Measurements from ENCODE around the gene RASGRP4.

Gene RASGRP4

GRCh38 chr19:38402967-38403674 is 22.9 kb downstream of the RASGRP4 start, which contains the start of gene FAM98C:
TSS of gene FAM98C (plus strand) at chr19:38403093. CDS start at chr19:38403154, 61 bp downstream.
- peak within 1 kb of the TSS; percentile 75 for H3K27ac ChIP-seq
- TF ChIP-seq CTCF (IDR thresholded peaks at IDR 0.05) = peak; percentile 93
- no peak for TF ChIP-seq ZFX (IDR thresholded peaks at IDR 0.05; ENCODE audit: borderline replicate concordance)

- no peak for TF ChIP-seq CTCF (IDR thresholded peaks at IDR 0.05)
- TF ChIP-seq ZFX (IDR thresholded peaks at IDR 0.05; ENCODE audit: borderline replicate concordance) = no peak
- H3K27ac ChIP-seq = peak overlapping the region; percentile 75
Observed at GRCh38 chr19:38402623-38402966, 23.4 kb downstream of the RASGRP4 start.

- no peak for TF ChIP-seq ZFX (IDR thresholded peaks at IDR 0.05; ENCODE audit: borderline replicate concordance)
- TF ChIP-seq CTCF (IDR thresholded peaks at IDR 0.05) = no peak
- H3K27ac ChIP-seq = peak overlapping the region; percentile 75
Observed at GRCh38 chr19:38401148-38401547, 24.9 kb downstream of the RASGRP4 start.

GRCh38 chr19:38400361-38400760 is 25.7 kb downstream of the RASGRP4 start:
- TF ChIP-seq CTCF (IDR thresholded peaks at IDR 0.05) (no peak), ZFX (IDR thresholded peaks at IDR 0.05; ENCODE audit: borderline replicate concordance) (no peak)

GRCh38 chr19:38399537-38399936 is 26.5 kb downstream of the RASGRP4 start:
- peak overlapping the region; percentile 75; the same call in 1 of the 2 replicates for H3K27ac ChIP-seq
- TF ChIP-seq ZFX (IDR thresholded peaks at IDR 0.05; ENCODE audit: borderline replicate concordance) = no peak
- TF ChIP-seq CTCF (IDR thresholded peaks at IDR 0.05) = no peak

More at GRCh38 chr19:38400361-38400760, 25.7 kb downstream of the RASGRP4 start:
- peak overlapping the region; percentile 75 for H3K27ac ChIP-seq

GRCh38 chr19:38399081-38399480 is 26.9 kb downstream of the RASGRP4 start:
- no peak overlapping the region for H3K27ac ChIP-seq
- TF ChIP-seq CTCF (IDR thresholded peaks at IDR 0.05) (no peak), ZFX (IDR thresholded peaks at IDR 0.05; ENCODE audit: borderline replicate concordance) (no peak)

GRCh38 chr19:38395381-38396114 is 30.5 kb downstream of the RASGRP4 start:
- TF ChIP-seq ZFX (IDR thresholded peaks at IDR 0.05; ENCODE audit: borderline replicate concordance) (no peak), CTCF (IDR thresholded peaks at IDR 0.05) (no peak)
- H3K27ac ChIP-seq = no peak overlapping the region

Data from 22Rv1 (cell line).